PFSK-1 (cell line): ENCODE data around the gene SYNGR4.

Experiments
- FOXP2 ChIP-seq: optimal IDR thresholded peaks from 2 replicates; pipeline ENCODE3; 2011; ENCODE audit warnings: borderline replicate concordance, control low read depth, inconsistent platforms; ENCODE audit not compliant: insufficient read depth; ENCODE audit errors: extremely low read length, extremely low read depth
- POLR2AphosphoS5 ChIP-seq: IDR thresholded peaks from 2 replicates; pipeline ENCODE4 v1.6.1; 2012; ENCODE audit warnings: low read depth, mild to moderate bottlenecking, control low read depth, low read length, moderate library complexity
- SIN3A ChIP-seq: IDR thresholded peaks from 2 replicates; pipeline ENCODE4 v1.6.1; 2012; ENCODE audit warnings: mild to moderate bottlenecking, low read length, moderate library complexity, borderline replicate concordance; ENCODE audit not compliant: insufficient read depth
- TAF1 ChIP-seq: IDR thresholded peaks from 2 replicates; pipeline ENCODE4 v1.6.1; 2012; ENCODE audit warnings: low read length, control low read depth, borderline replicate concordance; ENCODE audit not compliant: insufficient read depth
- TF ChIP-seq, protein P1 (sequence below), 2 experiments: IDR thresholded peaks; 2 replicates each; pipeline versions ENCODE4 v1.6.1 to v1.8.0; 2011 to 2012; ENCODE audit warnings: low read depth in 2 of 2, low read length in 2 of 2, control low read depth in 1 of 2, inconsistent platforms in 1 of 2, mild to moderate bottlenecking in 1 of 2, moderate library complexity in 1 of 2; ENCODE audit not compliant: insufficient read depth in 1 of 2

GRCh38 chr19:48373567-48373966 lies 9.4 kb downstream of the SYNGR4 start:
- TF ChIP-seq SIN3A (no peak), POLR2AphosphoS5 (no peak), TAF1 (no peak), FOXP2 (no peak)
- TF ChIP-seq, protein P1, sequence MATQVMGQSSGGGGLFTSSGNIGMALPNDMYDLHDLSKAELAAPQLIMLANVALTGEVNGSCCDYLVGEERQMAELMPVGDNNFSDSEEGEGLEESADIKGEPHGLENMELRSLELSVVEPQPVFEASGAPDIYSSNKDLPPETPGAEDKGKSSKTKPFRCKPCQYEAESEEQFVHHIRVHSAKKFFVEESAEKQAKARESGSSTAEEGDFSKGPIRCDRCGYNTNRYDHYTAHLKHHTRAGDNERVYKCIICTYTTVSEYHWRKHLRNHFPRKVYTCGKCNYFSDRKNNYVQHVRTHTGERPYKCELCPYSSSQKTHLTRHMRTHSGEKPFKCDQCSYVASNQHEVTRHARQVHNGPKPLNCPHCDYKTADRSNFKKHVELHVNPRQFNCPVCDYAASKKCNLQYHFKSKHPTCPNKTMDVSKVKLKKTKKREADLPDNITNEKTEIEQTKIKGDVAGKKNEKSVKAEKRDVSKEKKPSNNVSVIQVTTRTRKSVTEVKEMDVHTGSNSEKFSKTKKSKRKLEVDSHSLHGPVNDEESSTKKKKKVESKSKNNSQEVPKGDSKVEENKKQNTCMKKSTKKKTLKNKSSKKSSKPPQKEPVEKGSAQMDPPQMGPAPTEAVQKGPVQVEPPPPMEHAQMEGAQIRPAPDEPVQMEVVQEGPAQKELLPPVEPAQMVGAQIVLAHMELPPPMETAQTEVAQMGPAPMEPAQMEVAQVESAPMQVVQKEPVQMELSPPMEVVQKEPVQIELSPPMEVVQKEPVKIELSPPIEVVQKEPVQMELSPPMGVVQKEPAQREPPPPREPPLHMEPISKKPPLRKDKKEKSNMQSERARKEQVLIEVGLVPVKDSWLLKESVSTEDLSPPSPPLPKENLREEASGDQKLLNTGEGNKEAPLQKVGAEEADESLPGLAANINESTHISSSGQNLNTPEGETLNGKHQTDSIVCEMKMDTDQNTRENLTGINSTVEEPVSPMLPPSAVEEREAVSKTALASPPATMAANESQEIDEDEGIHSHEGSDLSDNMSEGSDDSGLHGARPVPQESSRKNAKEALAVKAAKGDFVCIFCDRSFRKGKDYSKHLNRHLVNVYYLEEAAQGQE (IDR thresholded peaks at IDR 0.05; ENCODE audit: insufficient read depth in 1 of 2, low read depth in 2 of 2, low read length in 2 of 2) = no peak
